H1 (cell line): ENCODE data around the gene YTHDC2. TPM values are rescaled to one million over a fixed set of nuclear protein-coding genes. Genes with fewer than 3 reads are reported as not detected.

Source experiments
- BACH1 ChIP-seq: IDR thresholded peaks from 2 replicates; pipeline ENCODE4 v1.6.1; 2012; ENCODE audit warnings: low read length, improper control_type of control experiment
- CBX8 ChIP-seq: fragments of 300-800, 300-1000 bp; sonication (generic); IDR thresholded peaks from 2 replicates; pipeline ENCODE4 v1.7.1; 2016; ENCODE audit warnings: low read depth, low read length, borderline replicate concordance
- CHD7 ChIP-seq: fragments of 300-600 bp; sonication (generic); IDR thresholded peaks from 2 replicates; pipeline ENCODE4 v1.7.1; 2012; ENCODE audit warnings: low read length, moderate library complexity, mild to moderate bottlenecking, inconsistent platforms; ENCODE audit not compliant: insufficient replicate concordance
- MAX ChIP-seq: IDR thresholded peaks from 2 replicates; pipeline ENCODE4 v1.6.1; 2012; ENCODE audit warnings: inconsistent platforms
- TBP ChIP-seq: IDR thresholded peaks from 2 replicates; pipeline ENCODE4 v1.6.1; 2011; ENCODE audit warnings: low read depth, low read length, improper control_type of control experiment
- YY1 ChIP-seq: IDR thresholded peaks from 2 replicates; pipeline ENCODE4 v1.6.1; 2011; ENCODE audit warnings: low read depth, mild to moderate bottlenecking, low read length
- polyA plus RNA-seq, 7 experiments: library from polyadenylated mRNA; depleted of rRNA in 3 of 7; stranded (reverse) in 5 of 7; unstranded in 2 of 7; fragments of >200 nt in 5 of 7; fragments of 200-250 nt in 2 of 7; gene quantifications; 1 replicate in 5 of 7; 2 replicates in 1 of 7; 4 replicates in 1 of 7; pipeline versions ENCODE4 v1.2.1 to v1.2.3, GENCODE V29; 2011 to 2013; ENCODE audit warnings: missing spikeins in 2 of 7, mixed read lengths in 2 of 7
- total RNA-seq: library from RNA; stranded (reverse); fragmentation: NEBNext Ultra II Directional; extraction: Animal tissue kit (Norgen Biotek cat#: 25700); gene quantifications from 2 replicates; pipeline ENCODE4 v1.2.1, GENCODE V29; 2021

Gene YTHDC2
- total and polyA plus RNA-seq, 2 of the 8 experiments (the other 6 are each of a cell fraction or from before 2014, with no cell fraction given) = 4.3 to 20.1 TPM

GRCh38 chr5:113507601-113508000 lies 5.9 kb upstream of the YTHDC2 start (continued):
- TF ChIP-seq CHD7 = no peak
- TF ChIP-seq YY1 = no peak
- no peak for TF ChIP-seq CBX8
- TF ChIP-seq MAX = no peak
- TF ChIP-seq BACH1 = no peak
- TF ChIP-seq TBP = no peak
